Colon (tissue), 2 donors: ENCODE results near the gene ARV1.
"Not testable (repeated sequence)": the region's sequence is repeated elsewhere in the genome, so short reads cannot be mapped to it uniquely, and the experiment has no call there.

Experiments
- FAIRE-seq: peaks from 2 replicates; lab custom pipeline; 2012; peaks lifted over from hg19 to GRCh38; lab: Jason Lieb, UNC
- donor health status: control.
- donor health status: control.

The ARV1 gene

DNA sequence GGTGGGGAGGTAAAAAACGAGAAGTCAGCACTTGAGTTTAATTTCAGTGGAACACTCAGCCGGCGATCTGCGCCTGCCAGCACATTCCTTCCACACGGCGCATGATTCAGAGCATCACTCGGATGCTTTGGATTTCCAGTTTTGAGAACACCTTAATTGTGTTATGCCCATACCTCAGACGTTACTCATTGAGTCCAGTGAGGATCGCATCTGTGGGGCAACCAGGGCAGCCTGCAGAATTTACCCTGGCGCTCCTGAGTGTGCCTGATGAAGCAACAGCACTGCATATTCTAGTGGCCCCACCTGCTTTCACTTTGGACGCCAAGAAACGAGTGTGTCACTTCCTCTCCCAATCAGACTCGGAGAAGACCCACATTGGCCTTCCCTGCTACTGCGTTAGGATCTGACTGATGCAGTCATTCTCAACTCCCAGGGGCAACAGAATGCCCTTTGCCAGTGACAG lies 41.3 kb downstream of the ARV1 start:
- FAIRE-seq, result no peak

DNA sequence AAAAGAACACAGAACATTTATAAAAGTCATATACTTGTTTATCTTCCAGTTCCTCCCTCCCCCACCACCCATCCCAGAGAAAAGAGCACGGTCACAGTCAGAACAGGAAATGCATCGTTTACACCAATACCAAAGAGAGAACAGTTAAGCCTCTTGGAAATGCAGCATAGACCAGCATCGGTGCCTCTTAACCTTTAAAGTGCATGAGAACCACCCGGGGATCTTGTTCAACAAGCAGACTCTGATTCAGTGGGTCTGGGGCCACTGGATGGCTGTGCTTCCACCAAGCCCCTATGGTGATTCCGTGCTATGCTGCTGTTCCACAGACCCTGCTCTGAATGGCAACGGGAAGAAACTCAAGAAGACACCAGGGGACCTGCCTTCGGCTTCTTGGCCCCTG lies 41.9 kb downstream of the ARV1 start:
- FAIRE-seq, result no peak

DNA sequence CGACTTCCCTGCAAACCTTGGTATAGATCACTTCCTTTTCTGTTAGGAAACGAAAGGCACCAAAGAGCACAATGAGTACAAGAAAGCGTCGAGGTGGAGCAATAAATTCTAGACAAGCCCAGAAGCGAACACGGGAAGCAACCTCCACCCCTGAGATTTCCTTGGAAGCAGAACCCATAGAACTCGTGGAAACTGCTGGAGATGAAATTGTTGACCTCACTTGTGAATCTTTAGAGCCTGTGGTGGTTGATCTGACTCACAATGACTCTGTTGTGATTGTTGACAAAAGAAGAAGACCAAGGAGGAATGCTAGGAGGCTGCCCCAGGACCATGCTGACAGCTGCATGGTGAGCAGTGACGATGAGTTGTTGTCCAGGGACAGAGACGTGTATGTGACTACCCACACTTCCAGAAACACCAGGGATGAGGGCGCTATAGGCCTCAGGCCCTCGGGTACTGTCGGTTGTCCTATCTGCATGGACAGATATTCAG lies 42.7 kb downstream of the ARV1 start:
- FAIRE-seq, result no peak

DNA sequence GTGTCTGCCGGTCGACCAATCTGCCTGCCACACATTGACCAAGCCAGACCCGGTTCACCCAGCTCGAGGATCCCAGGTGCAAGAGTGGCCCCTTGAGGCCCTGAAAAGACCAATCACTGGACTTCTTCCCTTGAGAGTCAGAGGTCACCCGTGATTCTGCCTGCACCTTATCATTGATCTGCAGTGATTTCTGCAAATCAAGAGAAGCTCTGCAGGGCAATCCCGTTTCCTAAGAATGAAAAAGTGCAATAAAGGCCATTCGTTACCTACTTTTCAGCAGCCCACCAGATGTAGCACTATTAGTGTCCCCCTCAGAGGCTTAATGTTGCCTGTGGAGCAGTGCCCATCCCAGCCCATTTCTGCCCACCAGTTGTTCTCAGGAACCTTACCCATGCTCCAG lies 43.6 kb downstream of the ARV1 start:
- FAIRE-seq, result not testable (repeated sequence)

GRCh38 chr1:231023150-231023549 lies 44.3 kb downstream of the ARV1 start:
- no peak for FAIRE-seq

- FAIRE-seq, result no peak
Measured at GRCh38 chr1:231026576-231026975, 47.7 kb downstream of the ARV1 start.

GRCh38 chr1:231027136-231027925 lies 48.4 kb downstream of the ARV1 start:
- FAIRE-seq, result no peak

DNA sequence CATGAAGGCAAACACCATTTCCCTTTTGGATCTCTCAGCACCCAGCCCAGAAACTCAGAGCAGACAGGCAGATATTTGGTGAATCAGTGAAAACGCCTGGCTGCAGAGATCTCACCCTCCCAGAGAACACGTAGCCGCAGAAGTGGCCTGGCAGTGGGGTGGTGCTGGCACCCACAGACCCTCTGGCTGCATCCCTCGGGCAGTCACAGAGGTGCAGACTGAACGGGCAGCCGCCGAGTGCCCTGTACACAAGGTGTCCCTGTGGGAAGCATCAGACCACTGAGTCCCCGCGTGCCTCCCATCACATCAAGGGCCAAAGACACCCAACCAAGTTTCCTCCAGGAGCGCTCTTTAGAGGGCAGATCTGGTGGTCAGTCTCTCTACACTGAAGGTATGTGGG lies 49.1 kb downstream of the ARV1 start:
- no peak for FAIRE-seq

GRCh38 chr1:231028682-231029081 lies 49.8 kb downstream of the ARV1 start:
- no peak for FAIRE-seq

DNA sequence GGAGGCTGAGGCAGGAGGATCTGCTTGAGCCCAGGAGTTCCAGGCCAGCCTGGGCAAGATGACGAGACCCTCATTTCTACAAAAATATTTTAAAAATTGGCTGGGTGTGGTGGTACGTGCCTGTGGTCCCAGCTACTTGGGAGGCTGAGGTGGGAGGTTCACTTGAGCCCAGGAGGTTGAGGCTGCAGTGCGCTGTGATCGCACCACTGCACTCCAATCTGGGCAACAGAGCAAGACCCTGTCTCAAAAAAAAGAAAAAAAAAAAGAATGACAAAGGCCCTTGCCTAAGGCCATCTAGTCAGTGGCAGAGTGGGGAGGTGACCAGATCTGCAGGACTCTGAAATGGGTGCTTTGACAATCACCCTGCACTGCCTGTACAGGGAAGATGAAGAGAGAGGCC lies 50.4 kb downstream of the ARV1 start:
- not testable (repeated sequence) for FAIRE-seq

DNA sequence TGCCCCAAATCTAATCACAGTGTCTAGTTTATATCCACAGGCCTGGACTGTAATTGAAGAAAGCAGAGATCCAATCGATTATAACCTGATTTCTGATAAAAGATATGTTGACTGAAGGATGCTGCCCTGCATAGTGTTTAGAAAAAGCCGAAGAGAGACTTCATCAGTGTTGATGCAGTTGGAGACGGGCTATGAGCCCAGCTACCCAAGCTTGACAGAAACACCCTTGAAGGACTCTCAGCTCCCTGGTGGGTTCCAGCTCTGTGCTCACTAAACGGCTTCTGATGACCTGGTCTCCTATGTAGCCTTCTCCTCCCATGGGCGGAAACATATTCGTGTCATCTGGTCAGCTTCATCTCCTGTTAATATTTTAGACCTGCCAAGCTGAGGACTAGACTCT lies 50.9 kb downstream of the ARV1 start:
- no peak for FAIRE-seq

DNA sequence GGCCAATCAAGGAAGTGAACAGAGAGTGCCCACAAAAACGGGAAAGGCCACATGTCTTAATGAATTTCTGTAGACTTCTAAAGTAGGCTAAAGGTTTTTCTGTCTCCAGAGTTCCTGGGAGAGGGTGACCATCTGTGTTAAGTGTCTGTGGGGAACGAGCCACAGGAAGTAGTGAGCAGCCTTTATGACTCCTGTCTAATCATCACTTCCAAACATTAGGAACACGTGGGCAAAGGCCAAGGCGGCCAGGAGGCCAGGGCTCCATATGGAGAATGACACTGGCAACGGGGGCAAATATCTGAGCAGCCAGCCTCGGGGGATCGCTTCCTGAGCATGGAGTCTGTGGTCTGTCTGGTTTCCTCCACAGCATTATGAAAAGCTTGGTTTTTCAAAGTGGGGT lies 54.1 kb downstream of the ARV1 start:
- FAIRE-seq, result no peak

- FAIRE-seq, result no peak
Measured at GRCh38 chr1:231035799-231036198, 56.9 kb downstream of the ARV1 start.

DNA sequence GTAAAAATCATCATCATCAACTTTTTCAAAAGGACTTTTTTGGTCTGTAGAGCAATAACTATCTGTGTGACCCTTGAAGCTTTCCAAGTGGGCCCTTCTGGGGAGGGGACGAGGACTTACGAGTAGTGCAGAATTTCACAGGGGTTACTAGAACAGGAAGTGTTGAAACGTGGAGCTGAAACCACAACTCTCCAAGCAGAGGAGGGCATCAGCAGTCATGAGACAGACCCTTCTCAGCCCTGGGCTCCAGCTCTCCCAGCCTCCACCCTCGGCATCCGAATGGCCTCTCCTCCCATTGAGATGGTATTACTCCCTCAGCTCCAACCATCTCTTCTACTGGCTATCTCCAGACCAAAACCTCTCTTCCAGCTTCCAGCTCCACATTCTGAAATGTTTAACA lies 57.5 kb downstream of the ARV1 start:
- no peak for FAIRE-seq

- FAIRE-seq, result no peak
Measured at GRCh38 chr1:231037585-231038517, 59.0 kb downstream of the ARV1 start.

DNA sequence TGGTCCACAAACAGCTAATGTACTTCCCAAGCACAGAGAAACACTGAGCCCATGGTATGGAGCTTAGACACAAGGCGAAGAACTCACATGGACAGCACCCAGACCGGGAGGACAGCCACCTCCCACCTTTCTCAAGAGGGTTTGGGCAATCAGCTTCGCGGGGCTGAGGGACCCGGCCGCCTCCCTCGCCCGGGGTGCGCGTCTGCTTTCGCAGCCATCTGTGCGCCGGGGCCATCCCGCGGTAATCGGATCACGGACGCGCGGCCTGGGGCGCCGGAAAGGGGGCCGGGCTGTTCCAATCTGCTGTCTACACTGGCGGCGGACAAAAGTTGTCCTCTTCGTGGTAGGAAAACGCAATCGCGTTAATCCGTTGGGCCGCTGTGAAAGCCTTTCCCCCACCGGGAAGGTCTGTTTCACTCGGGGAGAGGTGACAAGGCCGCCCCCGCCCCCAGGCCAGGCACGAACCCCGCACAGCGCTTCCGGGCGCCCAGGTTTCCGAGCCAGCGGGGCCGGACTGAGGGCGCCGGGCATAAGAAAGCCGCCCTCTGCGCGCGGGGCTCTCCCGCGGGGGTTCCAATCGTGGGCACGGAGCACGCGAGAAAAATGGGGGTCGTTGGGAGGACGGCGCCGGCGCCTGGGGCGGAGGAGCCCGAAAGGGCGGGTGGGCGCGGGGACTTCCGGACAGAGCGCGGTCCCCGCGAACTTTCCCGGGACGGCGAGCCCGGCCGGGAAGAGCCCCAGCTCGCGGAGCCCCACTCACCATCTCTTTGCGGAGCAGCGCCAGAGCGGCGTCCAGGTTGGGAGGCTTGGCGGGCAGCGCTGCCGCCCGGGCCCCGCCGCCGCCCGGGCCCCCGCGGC lies 60.5 kb downstream of the ARV1 start:
- FAIRE-seq, result no peak

- no peak for FAIRE-seq
Measured at GRCh38 chr1:231040019-231040799, 61.3 kb downstream of the ARV1 start, which contains the start of gene FAM89A. TSS of gene FAM89A (minus strand) at chr1:231040254. CDS start at chr1:231040211, 43 bp downstream.

- no peak for FAIRE-seq
Measured at GRCh38 chr1:231040800-231041718, 62.2 kb downstream of the ARV1 start.

GRCh38 chr1:231041719-231042261 lies 62.9 kb downstream of the ARV1 start:
- no peak for FAIRE-seq

- FAIRE-seq, result no peak
Measured at GRCh38 chr1:231044588-231044987, 65.7 kb downstream of the ARV1 start.
